ENCODE results near the gene CDH9.

CDH9 gene

GRCh38 chr5:26881901-26882300, 156.5 kb downstream of the CDH9 start:
- Histone ChIP-seq H3K27me3 (ENCODE audit: control insufficient read depth, insufficient read depth, low read length) (no peaks in the 10 kb centered on the region), H3K9ac (no peak overlapping the region), H3K4me3 (ENCODE audit: low read depth, low read length) (no peak overlapping the region), H3K36me3 (ENCODE audit: control insufficient read depth, insufficient read depth, low read length) (no peaks in the 10 kb centered on the region), H3K9me3 (ENCODE audit: control insufficient read depth, low read length) (no peaks in the 10 kb centered on the region), H3K79me2 (no peaks in the 10 kb centered on the region), H2AFZ (no peak overlapping the region), H3K4me1 (no peaks in the 10 kb centered on the region), H3K27ac (no peak overlapping the region), H3K4me2 (ENCODE audit: low read length) (no peak overlapping the region)
- TF ChIP-seq CTCF (IDR thresholded peaks at IDR 0.05), result no peak

GRCh38 chr5:26877154-26877553, 161.2 kb downstream of the CDH9 start:
- Histone ChIP-seq H3K27ac (no peak overlapping the region), H3K4me1 (no peaks in the 10 kb centered on the region), H3K4me2 (ENCODE audit: low read length) (no peak overlapping the region), H3K27me3 (ENCODE audit: control insufficient read depth, insufficient read depth, low read length) (no peaks in the 10 kb centered on the region), H3K36me3 (ENCODE audit: control insufficient read depth, insufficient read depth, low read length) (no peaks in the 10 kb centered on the region), H3K4me3 (ENCODE audit: low read depth, low read length) (no peak overlapping the region), H3K9me3 (ENCODE audit: control insufficient read depth, low read length) (no peaks in the 10 kb centered on the region), H3K9ac (no peak overlapping the region), H2AFZ (no peak overlapping the region), H3K79me2 (no peaks in the 10 kb centered on the region)
- TF ChIP-seq CTCF (IDR thresholded peaks at IDR 0.05), result no peak

GRCh38 chr5:26872337-26872736, 166.0 kb downstream of the CDH9 start:
- Histone ChIP-seq H3K9ac (no peak overlapping the region), H3K9me3 (ENCODE audit: control insufficient read depth, low read length) (no peaks in the 10 kb centered on the region), H3K4me2 (ENCODE audit: low read length) (no peak overlapping the region), H2AFZ (no peak overlapping the region), H3K27ac (no peak overlapping the region), H3K4me3 (ENCODE audit: low read depth, low read length) (no peak overlapping the region), H3K27me3 (ENCODE audit: control insufficient read depth, insufficient read depth, low read length) (no peaks in the 10 kb centered on the region), H3K36me3 (ENCODE audit: control insufficient read depth, insufficient read depth, low read length) (no peaks in the 10 kb centered on the region), H3K79me2 (no peaks in the 10 kb centered on the region), H3K4me1 (no peaks in the 10 kb centered on the region)
- no peak for TF ChIP-seq CTCF (IDR thresholded peaks at IDR 0.05)

- Histone ChIP-seq H3K36me3 (ENCODE audit: control insufficient read depth, insufficient read depth, low read length) (no peaks in the 10 kb centered on the region), H3K9ac (no peak overlapping the region), H3K4me1 (no peaks in the 10 kb centered on the region), H3K9me3 (ENCODE audit: control insufficient read depth, low read length) (no peaks in the 10 kb centered on the region), H3K27ac (no peak overlapping the region), H3K4me2 (ENCODE audit: low read length) (no peak overlapping the region), H3K79me2 (no peaks in the 10 kb centered on the region), H3K27me3 (ENCODE audit: control insufficient read depth, insufficient read depth, low read length) (no peaks in the 10 kb centered on the region), H3K4me3 (ENCODE audit: low read depth, low read length) (no peak overlapping the region), H2AFZ (no peak overlapping the region)
- no peak for TF ChIP-seq CTCF (IDR thresholded peaks at IDR 0.05)
Observed at GRCh38 chr5:26869781-26870180, 168.6 kb downstream of the CDH9 start.

GRCh38 chr5:26868504-26868903, 169.9 kb downstream of the CDH9 start:
- Histone ChIP-seq H3K9me3 (ENCODE audit: control insufficient read depth, low read length) (no peaks in the 10 kb centered on the region), H3K36me3 (ENCODE audit: control insufficient read depth, insufficient read depth, low read length) (no peaks in the 10 kb centered on the region), H3K4me2 (ENCODE audit: low read length) (no peak overlapping the region), H2AFZ (no peak overlapping the region), H3K4me1 (no peaks in the 10 kb centered on the region), H3K27me3 (ENCODE audit: control insufficient read depth, insufficient read depth, low read length) (no peaks in the 10 kb centered on the region), H3K79me2 (no peaks in the 10 kb centered on the region), H3K9ac (no peak overlapping the region), H3K4me3 (ENCODE audit: low read depth, low read length) (no peak overlapping the region), H3K27ac (no peak overlapping the region)
- no peak for TF ChIP-seq CTCF (IDR thresholded peaks at IDR 0.05)

Measured in parathyroid adenoma (tissue), 2 donors.